Mesendoderm (in vitro differentiated cells): Measurements from ENCODE around the gene WDR59.

Experiments used
- DNase-seq: peaks from one replicate; pipeline ENCODE4 v3.0.0; 2013
- H2AK5ac ChIP-seq: 2 replicates; pipeline ENCODE4 v1.6.1; 2013; ENCODE audit warnings: low read length, inconsistent platforms
- H2BK120ac ChIP-seq: 2 replicates; pipeline ENCODE4 v1.6.1; 2013; ENCODE audit warnings: low read depth, mild to moderate bottlenecking, low read length, moderate library complexity, mixed read lengths
- H2BK15ac ChIP-seq: replicated peaks from 2 replicates; pipeline ENCODE4 v1.6.1; 2013; ENCODE audit warnings: low read depth, mild to moderate bottlenecking, moderate library complexity
- H2BK5ac ChIP-seq: 2 replicates; pipeline ENCODE4 v1.6.1; 2013; ENCODE audit warnings: low read length, inconsistent platforms
- H3K18ac ChIP-seq: 2 replicates; pipeline ENCODE4 v1.6.1; 2013; ENCODE audit warnings: mild to moderate bottlenecking, low read length, mixed read lengths
- H3K23ac ChIP-seq: one replicate; pipeline ENCODE4 v1.6.1; 2013; ENCODE audit warnings: low read length
- H3K27ac ChIP-seq: 2 replicates; pipeline ENCODE4 v1.5.1; 2013; ENCODE audit warnings: low read depth, mild to moderate bottlenecking, inconsistent platforms, low read length, moderate library complexity
- H3K27me3 ChIP-seq: 2 replicates; pipeline ENCODE4 v1.6.1; 2013; ENCODE audit warnings: low read length, control low read depth, mild to moderate bottlenecking, inconsistent platforms; ENCODE audit not compliant: insufficient read depth, poor library complexity
- H3K36me3 ChIP-seq: 2 replicates; pipeline ENCODE4 v1.6.1; 2013; ENCODE audit warnings: low read length, inconsistent platforms; ENCODE audit not compliant: control insufficient read depth, insufficient read depth
- H3K4ac ChIP-seq: one replicate; pipeline ENCODE4 v1.6.1; 2013; ENCODE audit warnings: low read depth, mild to moderate bottlenecking, low read length, moderate library complexity
- H3K4me1 ChIP-seq: 2 replicates; pipeline ENCODE4 v1.6.1; 2013; ENCODE audit warnings: low read depth, low read length, inconsistent platforms; ENCODE audit not compliant: control insufficient read depth
- H3K4me2 ChIP-seq: 2 replicates; pipeline ENCODE4 v1.6.1; 2013; ENCODE audit warnings: low read length
- H3K4me3 ChIP-seq: 2 replicates; pipeline ENCODE4 v1.5.1; 2013; ENCODE audit warnings: mild to moderate bottlenecking, low read length
- H3K56ac ChIP-seq: one replicate; pipeline ENCODE4 v1.6.1; 2013; ENCODE audit warnings: low read length
- H3K79me1 ChIP-seq: 2 replicates; pipeline ENCODE4 v1.6.1; 2013; ENCODE audit warnings: low read length, inconsistent platforms
- H3K79me2 ChIP-seq: 2 replicates; pipeline ENCODE4 v1.6.1; 2013; ENCODE audit warnings: mild to moderate bottlenecking, low read length; ENCODE audit not compliant: control insufficient read depth, insufficient read depth
- H3K9ac ChIP-seq: 2 replicates; pipeline ENCODE4 v1.6.1; 2013; ENCODE audit warnings: low read length, inconsistent platforms
- H4K5ac ChIP-seq: one replicate; pipeline ENCODE4 v1.6.1; 2013; ENCODE audit warnings: low read length
- H4K8ac ChIP-seq: one replicate; pipeline ENCODE4 v1.6.1; 2013; ENCODE audit warnings: low read depth, mild to moderate bottlenecking, control low read depth, low read length, moderate library complexity
- WGBS: extraction: QIAGEN DNeasy Blood & Tissue Kit; methylation state at CpG from one replicate; pipeline ENCODE4 v1.1.7; 2013; ENCODE audit warnings: low lambda C conversion rate, missing lambda C conversion rate; ENCODE audit not compliant: insufficient coverage; ENCODE audit errors: extremely low coverage; 5-methylcytosine and 5-hydroxymethylcytosine counted together

The WDR59 gene

GRCh38 chr16:75000481-75001081 lies 15.7 kb upstream of the WDR59 start:
- no peak for DNase-seq
- Histone ChIP-seq H2BK120ac (no peak overlapping the region), H3K4me1 (peaks cover 8% of the 10 kb centered on the region), H4K5ac (no peak overlapping the region), H3K18ac (no peak overlapping the region), H3K9ac (peak overlapping the region; percentile 80), H3K4ac (no peak overlapping the region), H3K23ac (no peak overlapping the region), H3K4me3 (peak overlapping the region; percentile 27), H2AK5ac (no peak overlapping the region), H3K36me3 (no peaks in the 10 kb centered on the region), H3K4me2 (peak overlapping the region; percentile 44), H2BK15ac (no peak overlapping the region), H2BK5ac (no peak overlapping the region), H3K79me1 (peaks cover 19% of the 10 kb centered on the region), H4K8ac (no peak overlapping the region), H3K27me3 (no peaks in the 10 kb centered on the region), H3K27ac (no peak overlapping the region), H3K79me2 (peaks cover 52% of the 10 kb centered on the region), H3K56ac (peak overlapping the region; percentile 84)
- WGBS: no CpG with 5 or more reads among the region's 15 CpGs

- peak; percentile 62 for DNase-seq
- no CpG with 5 or more reads among the region's 71 CpGs for WGBS
Observed at GRCh38 chr16:74999609-75000480, 14.9 kb upstream of the WDR59 start.

DNA sequence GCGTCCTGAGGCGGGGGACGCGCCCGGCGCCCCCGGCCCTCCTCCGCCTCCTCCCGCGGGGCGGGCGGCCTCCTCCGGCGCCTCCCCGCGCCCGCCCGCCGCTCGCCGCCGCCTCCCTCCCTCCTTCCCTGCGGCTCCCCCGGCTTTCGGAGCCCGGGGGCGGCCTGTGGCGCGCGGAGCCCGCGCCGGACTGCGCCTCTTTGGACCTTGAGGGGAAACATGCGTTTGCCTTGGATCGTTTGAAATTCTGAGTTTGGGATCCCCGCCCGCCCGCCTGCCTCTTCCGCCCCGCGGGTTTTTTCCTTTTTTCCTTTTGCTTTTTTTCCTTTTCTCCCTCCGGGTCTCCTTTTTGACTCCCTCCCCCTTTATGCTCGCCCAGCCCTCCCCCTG lies 14.3 kb upstream of the WDR59 start:
- no peak overlapping the region for H2BK5ac ChIP-seq
- H4K5ac ChIP-seq: no peak overlapping the region
- H2AK5ac ChIP-seq: no peak overlapping the region
- no peaks in the 10 kb centered on the region for H3K36me3 ChIP-seq
- H3K79me1 ChIP-seq: peaks cover 19% of the 10 kb centered on the region
- no peak overlapping the region for H2BK15ac ChIP-seq
- peak; percentile 36 for DNase-seq
- H3K4ac ChIP-seq: peak overlapping the region; percentile 92
- peak overlapping the region; percentile 80 for H3K9ac ChIP-seq
- peaks cover 8% of the 10 kb centered on the region for H3K4me1 ChIP-seq
- H3K4me3 ChIP-seq: peak overlapping the region; percentile 13
- no peaks in the 10 kb centered on the region for H3K27me3 ChIP-seq
- H4K8ac ChIP-seq: peak overlapping the region; percentile 93
- H3K79me2 ChIP-seq: peaks cover 41% of the 10 kb centered on the region
- H3K23ac ChIP-seq: no peak overlapping the region
- H3K18ac ChIP-seq: peak overlapping the region; percentile 98
- H3K4me2 ChIP-seq: peak overlapping the region; percentile 44
- WGBS: no CpG with 5 or more reads among the region's 44 CpGs
- peak overlapping the region; percentile 84 for H3K27ac ChIP-seq
- peak overlapping the region; percentile 84 for H3K56ac ChIP-seq
- peak overlapping the region; percentile 86 for H2BK120ac ChIP-seq

More at GRCh38 chr16:74999609-75000480, 14.9 kb upstream of the WDR59 start:
- peak overlapping the region; percentile 84 for H3K27ac ChIP-seq
- H2BK120ac ChIP-seq: no peak overlapping the region
- peaks cover 47% of the 10 kb centered on the region for H3K79me2 ChIP-seq
- peaks cover 8% of the 10 kb centered on the region for H3K4me1 ChIP-seq
- peak overlapping the region; percentile 92 for H3K4ac ChIP-seq
- no peaks in the 10 kb centered on the region for H3K36me3 ChIP-seq
- H2BK15ac ChIP-seq: no peak overlapping the region
- H2AK5ac ChIP-seq: no peak overlapping the region
- peak overlapping the region; percentile 24 for H3K23ac ChIP-seq
- peak overlapping the region; percentile 84 for H3K56ac ChIP-seq
- peak overlapping the region; percentile 98 for H3K18ac ChIP-seq
- H3K27me3 ChIP-seq: no peaks in the 10 kb centered on the region
- H3K4me3 ChIP-seq: peak overlapping the region; percentile 13
- H3K9ac ChIP-seq: peak overlapping the region; percentile 80
- H4K8ac ChIP-seq: no peak overlapping the region
- no peak overlapping the region for H2BK5ac ChIP-seq
- H3K79me1 ChIP-seq: peaks cover 19% of the 10 kb centered on the region
- peak overlapping the region; percentile 44 for H3K4me2 ChIP-seq
- no peak overlapping the region for H4K5ac ChIP-seq

- Histone ChIP-seq H3K4ac (peak within 1 kb of the TSS; percentile 92), H3K79me1 (peaks cover 19% of the 10 kb centered on the region), H4K8ac (peak within 1 kb of the TSS; percentile 93), H3K18ac (peak within 1 kb of the TSS; percentile 98), H2BK5ac (no peak within 1 kb of the TSS), H2BK120ac (peak within 1 kb of the TSS; percentile 86), H3K9ac (peak within 1 kb of the TSS; percentile 80), H2BK15ac (no peak within 1 kb of the TSS), H3K56ac (peak within 1 kb of the TSS; percentile 84), H4K5ac (no peak within 1 kb of the TSS), H3K23ac (peak within 1 kb of the TSS; percentile 24), H2AK5ac (no peak within 1 kb of the TSS), H3K36me3 (no peaks in the 10 kb centered on the region), H3K4me1 (peaks cover 8% of the 10 kb centered on the region), H3K27me3 (no peaks in the 10 kb centered on the region), H3K4me3 (peak within 1 kb of the TSS; percentile 13), H3K27ac (peak within 1 kb of the TSS; percentile 84), H3K79me2 (peaks cover 36% of the 10 kb centered on the region), H3K4me2 (peak within 1 kb of the TSS; percentile 44)
- no CpG with 5 or more reads among the region's 73 CpGs for WGBS
- peak; percentile 91 for DNase-seq
Observed at GRCh38 chr16:74998481-74999218, 13.7 kb upstream of the WDR59 start, which contains the start of gene ZNRF1. ZNRF1 (plus strand) TSS chr16:74999024; CDS start chr16:74999672, 648 bp downstream.

DNA sequence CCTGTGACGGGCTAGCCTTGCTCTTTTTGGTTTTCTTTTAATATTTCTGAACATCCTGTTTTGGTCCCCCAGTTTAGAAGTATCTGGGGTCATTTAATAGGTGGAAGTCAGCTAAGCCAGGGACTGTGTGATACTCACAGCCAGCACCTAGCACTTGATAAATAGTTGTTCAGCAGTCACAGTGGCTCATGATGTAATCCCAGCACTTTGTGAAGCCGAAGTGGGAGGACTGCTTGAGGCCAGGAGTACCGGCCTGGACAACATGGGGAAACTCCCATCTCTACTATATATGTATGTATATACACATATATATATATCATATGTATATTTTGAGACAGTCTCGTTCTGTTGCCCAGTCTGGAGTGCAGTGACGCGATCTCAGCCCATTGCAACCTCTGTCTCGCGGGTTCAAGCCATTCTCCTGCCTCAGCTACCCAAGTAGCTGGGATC lies 12.1 kb upstream of the WDR59 start:
- no peak overlapping the region for H2BK15ac ChIP-seq
- H3K79me1 ChIP-seq: peaks cover 11% of the 10 kb centered on the region
- peak overlapping the region; percentile 7 for H3K18ac ChIP-seq
- peak; percentile 59 for DNase-seq
- no peak overlapping the region for H2BK120ac ChIP-seq
- no peak overlapping the region for H4K5ac ChIP-seq
- peaks cover 4% of the 10 kb centered on the region for H3K4me1 ChIP-seq
- H3K4me3 ChIP-seq: no peak overlapping the region
- no peak overlapping the region for H3K4ac ChIP-seq
- no peaks in the 10 kb centered on the region for H3K27me3 ChIP-seq
- H3K56ac ChIP-seq: no peak overlapping the region
- no peak overlapping the region for H3K9ac ChIP-seq
- H3K23ac ChIP-seq: no peak overlapping the region
- H3K79me2 ChIP-seq: peaks cover 21% of the 10 kb centered on the region
- no peak overlapping the region for H4K8ac ChIP-seq
- no peak overlapping the region for H2BK5ac ChIP-seq
- whole genome bisulfite sequencing: no CpG with 5 or more reads among the region's 8 CpGs
- H3K4me2 ChIP-seq: no peak overlapping the region
- no peak overlapping the region for H3K27ac ChIP-seq
- H2AK5ac ChIP-seq: no peak overlapping the region
- H3K36me3 ChIP-seq: no peaks in the 10 kb centered on the region
